NCI-H1092 (cell line): Measurements from ENCODE around the gene RASA3.

ENCODE experiments used
- DNase-seq: peaks from one replicate; lab custom pipeline; 2025; lab: John Stamatoyannopoulos, UW

RASA3 gene

DNA sequence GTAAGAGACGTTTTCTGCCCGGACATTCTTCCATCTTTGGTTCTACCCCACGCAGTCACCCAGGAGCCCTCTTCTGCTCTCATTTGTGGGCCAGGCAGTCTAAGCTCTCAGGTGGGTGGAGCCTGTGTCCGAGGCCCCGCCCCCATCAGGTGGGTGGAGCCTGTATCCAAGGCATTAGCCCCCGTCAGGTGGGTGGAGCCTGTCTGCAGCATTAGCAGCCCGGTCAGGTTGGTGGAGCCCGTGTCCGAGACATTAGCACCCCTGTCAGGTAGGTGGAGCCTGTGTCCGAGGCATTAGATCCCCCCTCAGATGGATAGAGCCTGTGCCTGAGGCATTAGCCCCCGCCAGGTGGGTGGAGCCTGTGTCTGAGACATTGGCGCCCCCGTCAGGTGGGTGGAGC lies 113.1 kb downstream of the RASA3 start:
- DNase-seq, result no peak

DNA sequence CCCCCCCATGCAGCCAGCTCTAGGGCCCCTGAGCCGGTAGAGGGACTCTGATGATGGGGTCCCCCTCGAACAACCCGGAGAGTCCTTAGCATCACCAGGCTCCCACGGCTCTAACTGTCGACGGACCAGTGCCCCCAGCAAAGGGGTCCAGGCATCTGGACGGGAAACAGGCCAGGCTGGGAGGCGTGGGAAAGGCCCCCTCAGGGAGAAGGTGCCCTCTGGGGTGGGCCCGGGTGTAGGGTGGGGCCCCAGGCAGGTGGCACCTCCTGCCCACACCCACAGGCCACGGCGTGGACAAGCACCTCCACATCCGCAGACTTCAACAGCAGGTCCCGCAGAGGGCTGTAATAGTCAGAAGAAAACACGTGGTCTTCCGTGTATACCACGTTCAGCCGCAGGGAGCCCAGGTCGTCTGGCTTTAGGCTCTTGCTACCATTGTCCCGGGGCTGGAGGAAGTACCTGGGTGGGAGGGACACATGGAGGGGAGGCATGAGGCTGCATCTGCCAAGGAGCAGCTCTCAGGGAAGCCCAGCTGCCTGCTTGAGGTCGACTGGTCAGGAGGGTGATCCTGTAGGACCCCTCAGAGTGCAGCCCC lies 113.9 kb downstream of the RASA3 start:
- DNase-seq, result no peak

DNA sequence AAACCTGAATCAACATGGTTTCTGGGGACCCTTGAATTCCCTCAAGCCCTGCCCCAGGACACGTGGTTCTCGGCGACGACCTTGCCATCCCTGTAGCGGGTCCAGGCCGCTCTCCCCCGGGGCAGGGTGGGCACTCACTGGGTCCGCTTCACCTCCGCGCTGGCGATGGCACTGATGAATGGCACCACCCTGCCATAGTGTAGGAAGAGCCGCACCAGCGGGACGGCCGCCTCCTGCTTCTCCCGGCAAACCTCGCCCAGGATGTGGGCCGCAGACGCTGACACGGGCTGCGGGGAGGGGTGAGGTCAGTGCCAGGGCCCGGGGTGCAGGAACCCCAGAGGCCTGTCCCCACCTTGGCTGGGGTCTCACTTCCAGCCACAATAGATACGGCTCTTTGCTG lies 114.5 kb downstream of the RASA3 start:
- no peak for DNase-seq

DNA sequence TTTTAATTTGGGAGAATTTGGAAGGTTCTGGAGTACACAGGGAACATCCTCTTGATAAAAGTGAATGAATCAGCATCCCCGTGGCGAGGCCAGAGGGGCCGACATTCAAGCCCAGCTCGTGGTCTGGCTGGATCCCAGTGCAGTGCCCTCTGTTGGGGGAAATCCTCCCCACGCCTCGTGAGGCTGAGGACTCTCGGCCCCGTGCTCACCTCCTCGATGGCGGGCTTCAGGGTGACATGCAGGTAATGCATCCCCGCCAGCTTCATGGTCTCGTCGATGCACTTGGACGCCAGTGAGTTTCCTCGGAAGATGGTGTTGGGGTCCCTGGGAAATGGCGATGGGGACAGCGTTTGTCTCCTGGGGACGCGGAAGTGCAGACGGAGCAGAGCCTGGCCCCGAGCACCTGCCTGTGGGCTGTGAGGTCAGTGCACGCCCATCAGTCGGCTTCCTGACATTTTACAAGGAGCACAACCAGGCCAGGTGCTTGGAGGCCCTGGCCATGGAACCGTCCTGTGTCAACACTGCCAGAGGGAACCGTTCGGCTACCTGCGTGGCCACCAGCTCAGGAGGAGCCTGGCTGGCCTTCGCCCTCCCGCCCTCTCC lies 115.3 kb downstream of the RASA3 start:
- DNase-seq, result no peak

DNA sequence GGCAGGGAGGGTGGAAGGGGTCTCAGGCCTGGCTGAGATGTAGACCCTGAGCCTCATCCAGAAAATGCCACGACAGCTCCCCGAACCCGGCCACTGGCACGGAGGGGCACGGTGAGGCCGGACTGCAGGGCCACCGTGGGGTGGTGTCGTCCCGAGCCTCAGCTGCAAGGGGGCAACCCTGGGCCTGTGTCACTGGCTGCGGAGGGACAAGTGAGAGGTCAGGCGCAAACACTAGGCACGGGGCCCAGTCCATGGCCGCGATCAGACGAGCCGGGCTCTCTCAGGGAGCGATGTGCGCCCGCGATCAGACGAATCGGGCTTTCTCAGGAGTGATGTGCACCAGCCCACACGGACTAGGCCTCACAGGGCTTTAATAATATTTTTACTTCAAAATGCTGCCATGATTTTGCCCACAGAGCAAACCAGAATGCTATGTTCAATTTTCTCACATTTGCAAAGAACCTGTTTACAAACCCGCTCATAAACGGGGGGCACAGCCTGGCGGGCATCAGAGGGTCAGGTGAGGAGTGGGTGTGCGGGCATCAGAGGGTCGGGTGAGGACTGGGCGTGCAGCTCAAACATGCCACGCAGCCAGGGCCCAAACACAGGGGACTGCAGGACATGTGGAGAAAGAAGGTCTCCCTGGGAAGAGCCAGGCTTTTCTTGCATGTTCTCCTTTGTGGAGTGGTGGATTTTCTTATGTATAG lies 115.9 kb downstream of the RASA3 start:
- DNase-seq, result no peak

DNA sequence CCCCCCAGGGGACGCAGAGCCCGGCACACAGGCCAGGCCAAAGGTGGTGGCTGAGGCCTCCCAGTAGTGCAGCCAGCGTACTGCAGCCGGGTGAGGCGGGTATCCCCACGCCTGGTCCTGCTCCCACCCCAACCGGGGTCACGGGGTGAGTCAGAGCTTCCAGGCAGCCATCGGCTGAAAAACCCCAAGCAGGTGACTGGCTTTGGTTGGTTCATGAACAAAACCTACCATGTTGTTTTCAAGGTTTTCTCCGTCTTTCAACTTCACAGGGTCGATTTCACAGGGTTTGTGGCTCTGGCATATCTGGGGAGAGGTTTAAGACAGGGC lies 116.5 kb downstream of the RASA3 start:
- DNase-seq, result no peak

DNA sequence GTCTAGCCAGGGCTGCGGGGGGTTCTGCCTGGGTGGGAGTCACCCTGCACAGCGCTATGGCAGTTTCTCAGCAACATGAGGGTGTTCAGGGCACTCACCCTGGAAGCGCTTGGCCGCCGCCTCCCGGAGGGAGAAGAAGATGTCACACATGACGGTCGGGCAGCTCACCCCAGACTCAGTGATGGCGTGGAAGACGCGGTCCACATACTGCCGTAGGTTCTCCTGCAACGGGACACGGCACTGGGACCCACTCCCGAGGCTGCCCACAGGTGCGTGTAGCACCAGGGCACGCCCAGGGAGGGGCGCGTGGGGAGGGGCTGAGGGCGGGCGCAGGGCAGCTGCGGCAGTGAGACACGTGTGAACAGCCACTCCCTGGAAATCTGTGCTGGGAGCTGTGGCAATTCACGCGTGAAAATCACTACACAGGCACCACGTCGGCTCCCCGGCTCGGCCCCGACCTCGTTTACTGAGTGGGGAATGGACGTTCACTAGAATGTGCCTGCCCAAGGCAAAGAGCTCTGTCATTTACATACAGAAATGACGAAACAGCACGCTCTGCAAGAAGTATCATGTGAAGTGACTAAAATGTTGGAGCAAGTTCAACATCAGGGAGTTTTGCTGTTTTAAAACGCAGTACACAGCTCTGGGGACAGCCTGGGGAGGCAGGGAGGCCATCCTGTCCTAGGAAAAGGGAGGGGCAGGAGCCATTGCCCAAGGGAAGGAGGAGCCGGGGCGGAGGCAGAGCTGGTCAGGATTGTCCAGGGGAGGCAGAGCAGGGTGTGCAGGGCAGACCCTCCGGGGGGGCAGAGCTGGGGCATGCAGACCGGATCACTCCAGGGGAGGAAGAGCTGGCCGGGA lies 117.1 kb downstream of the RASA3 start:
- no peak for DNase-seq

DNA sequence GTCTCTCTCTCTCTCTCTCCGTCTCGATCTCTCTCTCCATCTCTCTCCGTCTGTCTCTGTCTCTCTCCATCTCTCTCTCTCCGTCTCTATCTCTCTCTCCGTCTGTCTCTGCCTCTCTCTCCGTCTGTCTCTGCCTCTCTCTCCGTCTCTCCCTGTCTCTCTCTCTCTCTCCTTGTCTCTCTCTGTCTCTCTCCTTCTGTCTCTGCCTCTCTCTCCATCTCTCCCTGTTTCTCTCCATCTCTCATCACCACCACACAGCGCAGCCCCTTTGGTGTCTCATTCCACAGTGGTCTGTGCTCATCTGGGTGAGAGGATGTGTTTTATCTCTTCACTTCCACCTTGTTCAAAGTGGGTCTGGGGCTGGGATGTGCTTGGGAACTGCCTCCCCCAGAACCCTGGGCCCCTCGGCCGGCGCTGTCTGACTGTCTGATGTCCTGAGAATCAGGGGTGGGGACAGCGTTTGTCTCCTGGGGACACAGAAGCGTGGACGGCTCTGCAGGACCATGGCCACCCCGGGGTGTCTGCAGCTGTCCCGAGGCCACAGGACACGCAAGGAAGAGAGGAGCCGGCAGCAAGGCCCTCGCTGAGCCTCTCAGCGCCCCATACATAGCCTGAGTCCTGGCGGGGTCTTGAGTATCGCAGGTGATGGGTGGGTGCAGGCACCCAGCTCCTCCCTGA lies 118.3 kb downstream of the RASA3 start:
- no peak for DNase-seq

DNA sequence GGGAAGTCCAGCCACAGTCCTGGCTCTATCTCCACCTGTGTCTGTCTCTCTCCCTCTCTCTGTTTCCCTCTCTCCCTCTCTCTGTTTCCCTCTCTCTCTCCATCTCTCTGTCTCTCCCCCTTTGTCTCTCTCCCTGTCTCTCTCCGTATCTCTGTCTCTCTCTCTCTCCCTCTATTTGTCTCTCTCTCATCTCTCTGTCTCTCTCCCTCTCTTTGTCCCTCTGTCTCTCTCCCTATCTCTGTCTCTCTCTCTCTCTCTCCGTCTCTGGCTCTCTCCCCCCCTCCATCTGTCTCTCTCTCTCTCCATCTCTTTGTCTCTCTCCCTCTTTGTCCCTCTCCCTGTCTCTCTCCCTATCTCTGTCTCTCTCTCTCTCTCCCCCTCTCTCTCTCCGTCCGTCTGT lies 119.1 kb downstream of the RASA3 start:
- no peak for DNase-seq

DNA sequence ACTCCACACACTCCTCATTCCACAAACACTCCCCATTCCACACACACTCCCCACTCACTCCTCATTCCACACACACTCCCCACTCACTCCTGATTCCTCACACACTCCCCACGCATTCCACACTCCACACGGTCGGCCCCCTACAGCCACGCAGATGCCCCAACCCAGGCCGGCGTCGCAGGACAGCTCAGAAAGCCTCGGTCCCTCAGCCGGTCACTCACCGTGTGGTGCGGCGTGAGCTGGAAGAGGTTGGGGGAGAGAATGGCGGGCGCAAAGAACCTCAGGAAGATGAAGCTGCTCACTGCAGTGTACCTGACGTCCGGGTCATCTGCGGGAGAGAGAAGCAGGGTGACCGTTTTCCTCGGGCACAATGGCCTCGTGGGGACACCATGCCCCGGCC lies 119.5 kb downstream of the RASA3 start:
- DNase-seq, result no peak

DNA sequence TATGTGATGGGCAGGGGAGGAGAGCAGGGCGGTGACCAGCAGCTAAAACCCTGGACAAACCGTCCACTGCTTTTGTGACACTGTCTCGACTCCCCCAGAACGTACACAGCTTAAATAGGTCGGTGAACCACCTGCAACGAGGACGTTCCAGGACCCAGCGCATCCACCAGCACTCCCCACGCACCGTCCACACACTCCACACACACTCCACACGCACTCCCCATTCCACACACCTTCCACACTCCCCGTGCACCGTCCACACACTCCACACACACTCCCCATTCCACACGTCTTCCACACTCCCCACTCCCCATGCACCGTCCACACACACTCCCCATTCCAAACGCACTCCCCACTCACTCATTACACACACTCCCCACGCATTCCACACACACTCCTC lies 120.3 kb downstream of the RASA3 start:
- DNase-seq, result no peak

DNA sequence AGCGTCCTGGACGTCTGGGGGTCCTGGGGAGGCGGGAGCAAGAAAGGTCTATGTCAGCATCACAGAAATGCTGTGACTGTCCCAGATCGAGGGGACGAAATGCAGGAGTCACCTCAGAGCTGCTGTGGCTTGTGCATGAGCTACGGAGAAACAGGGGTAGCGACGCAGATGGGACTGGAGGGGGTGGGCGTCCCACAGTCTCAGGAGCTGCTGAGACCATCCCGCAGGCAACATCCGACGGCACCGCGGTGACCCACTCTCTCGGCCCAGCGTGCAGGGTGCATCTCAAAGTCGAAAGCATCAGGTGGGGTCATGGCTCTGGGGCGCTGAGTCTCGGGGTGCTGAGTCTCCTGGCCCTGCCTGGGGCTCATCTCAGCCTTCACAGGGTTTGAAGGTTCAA lies 121.2 kb downstream of the RASA3 start:
- no peak for DNase-seq

DNA sequence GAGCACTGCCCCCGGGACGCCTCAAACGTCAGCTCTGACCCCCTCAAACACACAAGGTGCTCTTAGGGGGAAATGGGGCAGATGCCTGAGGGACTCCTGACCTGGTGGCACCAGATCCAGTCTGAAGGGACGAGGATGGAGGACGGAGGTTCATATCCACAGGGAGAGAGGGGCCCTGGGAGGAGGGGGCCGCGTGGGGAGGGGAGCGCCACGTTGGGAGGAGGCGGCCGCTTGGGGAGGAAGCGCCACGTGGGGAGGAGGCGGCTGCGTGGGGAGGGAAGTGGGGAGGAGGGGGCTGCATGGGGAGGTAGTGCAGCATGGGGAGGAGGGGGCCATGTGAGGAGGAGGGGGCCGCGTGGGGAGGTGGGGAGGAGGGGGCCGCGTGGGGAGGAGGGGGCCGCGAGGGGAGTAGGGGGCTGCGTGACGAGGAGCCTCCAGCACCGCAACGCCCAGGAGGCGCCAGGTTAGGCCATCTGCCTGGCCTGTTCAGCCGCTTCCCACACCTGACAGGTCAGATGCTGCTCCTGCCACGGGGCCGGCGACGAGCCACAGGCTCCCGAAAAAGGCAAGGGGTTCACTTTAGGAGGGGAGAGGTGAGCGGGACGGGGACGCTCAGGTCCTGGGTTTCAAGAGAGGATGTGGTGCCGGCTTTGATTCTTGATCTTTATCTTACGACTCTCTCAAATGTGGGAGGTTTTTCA lies 121.9 kb downstream of the RASA3 start:
- DNase-seq, result no peak

DNA sequence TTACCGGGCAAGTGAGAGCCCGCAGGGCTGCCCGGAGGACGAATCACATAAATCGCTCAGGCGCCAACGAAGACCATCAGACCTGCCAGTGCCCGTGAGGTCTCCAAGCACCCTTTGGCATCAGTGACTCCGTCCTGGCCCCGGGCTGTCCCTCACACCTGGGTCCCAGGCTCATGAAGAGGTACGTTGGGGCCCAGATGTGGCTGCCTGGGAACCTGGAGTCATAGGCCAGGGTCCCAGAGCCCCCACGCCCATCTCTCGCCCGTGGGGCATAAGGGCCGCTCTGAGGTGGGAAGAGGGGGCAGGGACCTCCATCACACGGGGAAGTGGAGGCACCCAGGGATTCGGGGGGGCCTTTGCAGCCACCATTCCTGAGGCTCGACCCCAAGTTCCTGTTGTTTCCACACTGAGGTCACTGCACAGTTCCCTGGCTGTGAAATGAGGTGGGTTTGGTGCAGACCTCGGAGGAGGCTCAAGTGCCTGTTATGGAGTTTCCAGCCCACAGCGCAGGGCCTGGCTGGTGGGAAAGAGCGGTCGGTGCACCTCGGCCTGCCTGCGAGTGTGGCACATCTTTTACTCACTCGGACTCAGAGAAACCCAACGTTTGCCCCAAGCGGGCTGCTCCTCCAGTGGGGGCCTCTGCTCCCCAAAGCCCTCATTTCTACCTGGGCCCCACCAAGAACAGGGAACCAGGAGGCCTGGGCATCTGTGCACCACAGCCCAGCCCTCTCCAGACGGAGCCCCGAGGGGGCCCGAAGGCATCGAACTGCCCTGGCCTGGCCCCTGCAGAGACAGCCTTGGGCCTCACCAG lies 122.6 kb downstream of the RASA3 start:
- DNase-seq, result no peak

DNA sequence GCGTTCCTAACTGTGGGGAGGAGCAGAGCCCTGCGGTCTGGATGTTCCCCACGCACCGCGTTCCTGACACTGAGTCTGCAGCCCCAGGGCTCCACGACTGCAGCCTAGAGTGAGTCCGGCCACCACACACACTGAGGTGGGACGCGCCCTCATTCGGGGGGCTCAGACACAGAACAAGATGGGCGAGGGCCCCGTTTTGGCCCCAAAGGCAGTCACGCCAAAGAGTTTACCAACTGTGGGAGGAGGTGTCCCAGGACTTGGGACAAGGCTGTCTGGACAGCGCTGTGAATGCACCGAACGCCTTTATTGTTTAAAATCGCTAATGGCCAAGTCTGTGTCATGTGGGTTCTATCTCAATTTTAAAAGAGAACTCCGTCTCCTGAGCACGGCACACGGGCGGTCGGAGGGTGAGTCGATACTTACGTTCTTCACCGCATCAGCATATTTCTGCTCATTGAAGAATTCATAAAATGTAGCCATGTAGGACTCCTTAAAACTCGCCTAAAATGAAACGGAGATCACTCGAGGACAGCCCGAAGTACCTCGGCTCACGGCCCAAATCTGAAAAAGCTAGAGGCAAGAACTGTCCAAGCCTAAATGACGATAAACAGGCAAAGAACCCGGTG lies 123.3 kb downstream of the RASA3 start:
- no peak for DNase-seq

DNA sequence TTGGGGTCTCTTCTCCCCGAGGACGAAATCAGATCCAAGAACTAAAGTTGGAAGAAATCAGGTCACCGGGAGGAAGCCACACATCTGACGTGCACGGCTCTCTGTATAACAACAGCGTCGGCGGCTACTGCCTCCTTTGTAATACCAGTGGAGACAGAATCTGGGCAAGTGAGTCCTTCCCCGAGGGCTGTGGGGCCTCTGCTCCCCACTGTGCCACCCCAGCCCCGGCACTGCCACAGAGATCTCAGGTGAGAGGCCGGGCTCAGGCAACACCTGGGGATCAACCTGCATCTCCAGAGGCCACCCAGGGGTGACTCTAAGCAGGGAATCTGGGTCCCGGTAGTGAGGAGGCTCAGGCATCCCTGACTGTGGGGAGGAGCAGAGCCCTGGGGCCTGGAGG lies 124.9 kb downstream of the RASA3 start:
- no peak for DNase-seq

DNA sequence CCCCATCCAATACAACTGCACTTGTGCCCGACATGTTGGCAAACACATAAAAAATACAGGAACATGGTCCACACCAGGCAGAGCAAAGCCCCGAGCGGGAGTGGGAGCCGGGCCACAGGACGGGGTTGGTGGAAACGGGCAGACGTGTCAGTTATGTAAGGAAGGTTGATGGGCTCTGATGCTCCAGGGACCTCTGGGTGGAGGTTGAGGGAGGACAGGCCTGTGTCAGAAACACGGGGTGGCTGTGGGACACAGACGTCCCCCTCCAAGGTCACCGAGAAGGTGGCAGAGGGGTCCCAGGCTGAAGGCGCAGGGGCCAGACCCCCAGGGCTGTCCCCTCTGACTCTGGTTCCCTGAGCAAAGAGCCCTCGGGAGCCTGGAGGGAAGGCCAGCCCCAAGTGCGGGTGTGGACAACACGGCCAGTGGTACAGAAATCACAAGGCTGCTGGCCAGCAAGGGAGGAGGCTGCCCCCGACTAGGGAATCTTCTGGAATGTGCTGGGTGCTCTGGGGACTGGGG lies 127.2 kb downstream of the RASA3 start:
- DNase-seq, result no peak

DNA sequence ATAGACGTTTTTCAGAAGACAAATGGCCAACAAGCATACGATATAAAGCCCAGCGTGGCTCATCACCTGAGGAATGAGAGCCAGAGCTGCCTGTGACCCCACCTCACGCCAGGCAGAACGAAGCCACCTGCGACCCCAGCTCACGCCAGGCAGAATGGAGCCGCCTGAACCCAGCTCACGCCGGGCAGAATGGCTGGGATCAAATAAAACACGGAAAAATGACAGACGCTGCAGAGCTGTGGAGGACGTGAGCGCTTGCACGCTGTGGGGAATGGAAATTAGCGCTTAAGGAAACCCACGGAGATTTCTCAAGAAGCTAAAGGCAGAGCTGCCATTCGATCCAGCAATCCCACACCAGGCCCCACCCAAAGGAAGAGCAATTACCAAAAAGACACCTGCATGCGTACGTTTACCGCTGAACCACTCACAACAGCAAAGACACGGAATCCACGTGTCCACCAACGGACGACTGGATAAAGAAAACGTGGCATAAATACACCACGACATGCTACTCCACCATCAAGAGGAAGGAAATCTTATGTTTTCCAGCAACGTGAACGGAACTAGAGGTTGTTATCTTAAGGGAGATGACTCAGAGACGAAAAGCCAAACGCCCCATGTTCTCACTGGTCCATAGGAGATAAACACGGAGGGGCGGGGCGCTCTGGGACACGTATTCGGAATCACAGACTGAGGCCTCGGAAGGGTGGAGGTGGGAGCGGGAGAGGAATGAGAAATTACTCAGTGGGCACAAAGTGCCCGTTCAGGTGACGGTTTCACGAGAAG lies 127.8 kb downstream of the RASA3 start:
- DNase-seq, result no peak

DNA sequence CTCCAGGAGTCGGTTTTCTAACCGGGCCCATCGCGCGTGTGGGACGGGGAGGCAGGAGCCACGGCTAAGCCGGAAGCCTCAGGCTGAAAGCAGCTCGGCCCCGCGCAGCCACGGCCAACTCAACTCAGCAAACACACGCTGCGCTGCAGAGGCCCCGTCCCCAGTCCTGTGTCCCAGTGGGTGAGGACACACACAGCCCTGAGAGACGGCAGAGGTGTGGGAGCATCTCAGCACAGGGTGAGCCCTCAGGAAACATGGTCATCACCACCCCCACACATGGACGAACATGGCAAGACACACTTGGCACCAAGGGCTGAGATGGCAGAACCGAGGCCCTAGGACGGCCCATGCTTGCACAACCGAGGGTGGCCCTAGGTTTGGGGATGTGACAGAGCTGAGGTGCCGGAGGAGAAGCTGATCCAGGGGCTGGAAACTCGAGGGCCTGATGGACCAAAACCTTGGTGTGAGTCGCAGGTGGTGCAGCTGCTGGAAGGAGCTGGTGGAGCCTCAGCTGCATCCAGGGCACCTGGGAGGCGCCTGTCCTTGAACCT lies 129.6 kb downstream of the RASA3 start:
- no peak for DNase-seq
